Panc1 (cell line): ENCODE results near the gene WARS2. TPM values are rescaled to one million over a fixed set of nuclear protein-coding genes. Genes with fewer than 3 reads are reported as not detected.

Experiments
- ATAC-seq: fragments of 200-7000 bp; cut with Tn5 transposase; 2 replicates; pipeline ENCODE4 v1.9.1; 2020; ENCODE audit warnings: mild to moderate bottlenecking, moderate library complexity
- BruUV-seq: library from RNA; stranded (reverse); fragments of 400-500 nt; replicated peaks from 2 replicates; lab custom pipeline; 2021; lab: Mats Ljungman, UMichigan
- CTCF ChIA-PET: fragments of 300-600 bp; sonication (Branson Sonifier 250); formaldehyde crosslinking; loops from one replicate; lab custom pipeline; 2022; ENCODE audit warnings: antibody characterized with exemption; lab: Charles Lee
- POLR2A ChIA-PET: fragments of 300-600 bp; sonication (Branson Sonifier 250); formaldehyde crosslinking; loops from one replicate; lab custom pipeline; 2022; ENCODE audit warnings: antibody characterized with exemption; lab: Charles Lee
- DNase-seq: peaks from one replicate; pipeline ENCODE4 v3.0.0-alpha.2; 2010; ENCODE audit warnings: low read depth, low spot score
- H3K27ac ChIP-seq: 2 replicates; pipeline ENCODE4 v1.5.1; 2011; ENCODE audit warnings: mild to moderate bottlenecking, low read length, inconsistent platforms
- H3K27me3 ChIP-seq: fragments of 200-500 bp; sonication (Bioruptor generic); 2 replicates; pipeline ENCODE4 v1.6.0; 2014; ENCODE audit warnings: low read length, inconsistent platforms; ENCODE audit not compliant: control insufficient read depth, insufficient read depth
- H3K36me3 ChIP-seq: fragments of 200-500 bp; sonication (Bioruptor generic); 2 replicates; pipeline ENCODE4 v1.5.1; 2014; ENCODE audit warnings: inconsistent platforms, mild to moderate bottlenecking, low read length, moderate library complexity; ENCODE audit not compliant: control insufficient read depth, insufficient read depth
- H3K4me1 ChIP-seq: 2 replicates; pipeline ENCODE4 v1.5.1; 2011; ENCODE audit warnings: inconsistent platforms, mild to moderate bottlenecking, low read length, moderate library complexity; ENCODE audit not compliant: control insufficient read depth, insufficient read depth
- H3K4me3 ChIP-seq, 2 experiments: 2 replicates each; pipeline ENCODE4 v1.5.1; 2011 to 2012; ENCODE audit warnings: low read depth in 2 of 2, low read length in 2 of 2, mild to moderate bottlenecking in 2 of 2, inconsistent platforms in 1 of 2, moderate library complexity in 1 of 2
- H3K9me3 ChIP-seq: fragments of 200-500 bp; sonication (Bioruptor generic); 2 replicates; pipeline ENCODE4 v1.5.1; 2014; ENCODE audit warnings: low read depth, mild to moderate bottlenecking, inconsistent platforms, low read length, moderate library complexity; ENCODE audit not compliant: control insufficient read depth, insufficient read depth
- POLR2AphosphoS5 ChIP-seq: IDR thresholded peaks from 2 replicates; pipeline ENCODE4 v1.6.1; 2012; ENCODE audit warnings: mild to moderate bottlenecking, low read depth, low read length, moderate library complexity
- SIN3A ChIP-seq: IDR thresholded peaks from 2 replicates; pipeline ENCODE4 v1.6.1; 2012; ENCODE audit warnings: low read depth, mild to moderate bottlenecking, low read length, moderate library complexity, borderline replicate concordance; ENCODE audit not compliant: insufficient read depth
- TCF7L2 ChIP-seq: IDR thresholded peaks from 2 replicates; pipeline ENCODE4 v1.6.1; 2011; ENCODE audit warnings: mild to moderate bottlenecking, low read depth, low read length, inconsistent platforms
- in situ Hi-C: cut with HindIII; loops from 2 replicates; pipeline ENCODE4 v1.10.0; 2016; ENCODE audit warnings: low sequenced_read_pairs, low pct_unique_long_range_greater_than_20kb
- intact Hi-C: fragments of 100-400 bp; cut with micrococcal nuclease; formaldehyde crosslinking; loops from one replicate; pipeline ENCODE4 v1.10.0; 2022; ENCODE audit not compliant: unreplicated experiment
- total RNA-seq: library from RNA; stranded (reverse); gene quantifications from one replicate; pipeline ENCODE4 v1.2.1, GENCODE V29; 2021; ENCODE audit not compliant: unreplicated experiment
- TF ChIP-seq, protein P1 (sequence below): fragments of 450-650 bp; IDR thresholded peaks from 2 replicates; pipeline ENCODE4 v1.5.1; 2017; ENCODE audit warnings: mild to moderate bottlenecking
- TF ChIP-seq, protein P2 (sequence below), 2 experiments: IDR thresholded peaks; 2 replicates each; pipeline ENCODE4 v1.6.1; 2011 to 2012; ENCODE audit warnings: low read depth in 2 of 2, control low read depth in 1 of 2, low read length in 1 of 2, mild to moderate bottlenecking in 1 of 2, moderate library complexity in 1 of 2; ENCODE audit not compliant: insufficient read depth in 1 of 2

The WARS2 gene
- total RNA-seq, 1 experiment from 2014 or later: 6.6 TPM

DNA sequence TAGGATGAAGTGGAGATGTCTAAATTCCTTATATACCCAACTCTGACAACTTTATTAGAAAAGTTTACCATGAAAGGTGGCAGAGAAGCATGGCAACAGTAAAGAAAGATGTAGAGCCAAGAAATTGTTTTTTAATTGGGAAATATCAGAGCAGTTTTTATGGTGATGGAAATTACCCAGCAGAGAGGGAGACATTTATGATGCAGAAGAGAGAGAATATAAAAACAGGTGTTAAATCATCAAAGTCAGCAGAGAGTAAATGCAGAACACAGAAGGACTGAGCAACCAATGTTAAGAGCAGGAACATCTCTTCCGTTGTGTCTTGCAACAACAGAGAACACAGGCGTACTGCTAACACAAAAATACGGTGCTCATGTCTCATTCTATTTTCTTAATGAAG lies 28.2 kb downstream of the WARS2 start:
- no peaks in the 10 kb centered on the region for H3K27me3 ChIP-seq
- H3K27ac ChIP-seq: no peak overlapping the region
- no peaks in the 10 kb centered on the region for H3K9me3 ChIP-seq
- ATAC-seq (no peak), DNase-seq (no peak)
- no peaks in the 10 kb centered on the region for H3K36me3 ChIP-seq
- H3K4me3 ChIP-seq: no peak overlapping the region
- CTCF ChIA-PET: no interaction called here
- H3K4me1 ChIP-seq: no peaks in the 10 kb centered on the region
- no TSS peak for BruUV-seq
- TF ChIP-seq TCF7L2 (no peak), POLR2AphosphoS5 (no peak), SIN3A (no peak)
- TF ChIP-seq, protein P1, sequence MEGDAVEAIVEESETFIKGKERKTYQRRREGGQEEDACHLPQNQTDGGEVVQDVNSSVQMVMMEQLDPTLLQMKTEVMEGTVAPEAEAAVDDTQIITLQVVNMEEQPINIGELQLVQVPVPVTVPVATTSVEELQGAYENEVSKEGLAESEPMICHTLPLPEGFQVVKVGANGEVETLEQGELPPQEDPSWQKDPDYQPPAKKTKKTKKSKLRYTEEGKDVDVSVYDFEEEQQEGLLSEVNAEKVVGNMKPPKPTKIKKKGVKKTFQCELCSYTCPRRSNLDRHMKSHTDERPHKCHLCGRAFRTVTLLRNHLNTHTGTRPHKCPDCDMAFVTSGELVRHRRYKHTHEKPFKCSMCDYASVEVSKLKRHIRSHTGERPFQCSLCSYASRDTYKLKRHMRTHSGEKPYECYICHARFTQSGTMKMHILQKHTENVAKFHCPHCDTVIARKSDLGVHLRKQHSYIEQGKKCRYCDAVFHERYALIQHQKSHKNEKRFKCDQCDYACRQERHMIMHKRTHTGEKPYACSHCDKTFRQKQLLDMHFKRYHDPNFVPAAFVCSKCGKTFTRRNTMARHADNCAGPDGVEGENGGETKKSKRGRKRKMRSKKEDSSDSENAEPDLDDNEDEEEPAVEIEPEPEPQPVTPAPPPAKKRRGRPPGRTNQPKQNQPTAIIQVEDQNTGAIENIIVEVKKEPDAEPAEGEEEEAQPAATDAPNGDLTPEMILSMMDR: no peak
- TF ChIP-seq, protein P2, sequence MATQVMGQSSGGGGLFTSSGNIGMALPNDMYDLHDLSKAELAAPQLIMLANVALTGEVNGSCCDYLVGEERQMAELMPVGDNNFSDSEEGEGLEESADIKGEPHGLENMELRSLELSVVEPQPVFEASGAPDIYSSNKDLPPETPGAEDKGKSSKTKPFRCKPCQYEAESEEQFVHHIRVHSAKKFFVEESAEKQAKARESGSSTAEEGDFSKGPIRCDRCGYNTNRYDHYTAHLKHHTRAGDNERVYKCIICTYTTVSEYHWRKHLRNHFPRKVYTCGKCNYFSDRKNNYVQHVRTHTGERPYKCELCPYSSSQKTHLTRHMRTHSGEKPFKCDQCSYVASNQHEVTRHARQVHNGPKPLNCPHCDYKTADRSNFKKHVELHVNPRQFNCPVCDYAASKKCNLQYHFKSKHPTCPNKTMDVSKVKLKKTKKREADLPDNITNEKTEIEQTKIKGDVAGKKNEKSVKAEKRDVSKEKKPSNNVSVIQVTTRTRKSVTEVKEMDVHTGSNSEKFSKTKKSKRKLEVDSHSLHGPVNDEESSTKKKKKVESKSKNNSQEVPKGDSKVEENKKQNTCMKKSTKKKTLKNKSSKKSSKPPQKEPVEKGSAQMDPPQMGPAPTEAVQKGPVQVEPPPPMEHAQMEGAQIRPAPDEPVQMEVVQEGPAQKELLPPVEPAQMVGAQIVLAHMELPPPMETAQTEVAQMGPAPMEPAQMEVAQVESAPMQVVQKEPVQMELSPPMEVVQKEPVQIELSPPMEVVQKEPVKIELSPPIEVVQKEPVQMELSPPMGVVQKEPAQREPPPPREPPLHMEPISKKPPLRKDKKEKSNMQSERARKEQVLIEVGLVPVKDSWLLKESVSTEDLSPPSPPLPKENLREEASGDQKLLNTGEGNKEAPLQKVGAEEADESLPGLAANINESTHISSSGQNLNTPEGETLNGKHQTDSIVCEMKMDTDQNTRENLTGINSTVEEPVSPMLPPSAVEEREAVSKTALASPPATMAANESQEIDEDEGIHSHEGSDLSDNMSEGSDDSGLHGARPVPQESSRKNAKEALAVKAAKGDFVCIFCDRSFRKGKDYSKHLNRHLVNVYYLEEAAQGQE (IDR thresholded peaks at IDR 0.05; ENCODE audit: insufficient read depth in 1 of 2, low read depth in 2 of 2, low read length in 1 of 2): no peak
- POLR2A ChIA-PET: no interaction called here
- intact Hi-C loops (no loop called here), in situ Hi-C loops (no loop called here)

DNA sequence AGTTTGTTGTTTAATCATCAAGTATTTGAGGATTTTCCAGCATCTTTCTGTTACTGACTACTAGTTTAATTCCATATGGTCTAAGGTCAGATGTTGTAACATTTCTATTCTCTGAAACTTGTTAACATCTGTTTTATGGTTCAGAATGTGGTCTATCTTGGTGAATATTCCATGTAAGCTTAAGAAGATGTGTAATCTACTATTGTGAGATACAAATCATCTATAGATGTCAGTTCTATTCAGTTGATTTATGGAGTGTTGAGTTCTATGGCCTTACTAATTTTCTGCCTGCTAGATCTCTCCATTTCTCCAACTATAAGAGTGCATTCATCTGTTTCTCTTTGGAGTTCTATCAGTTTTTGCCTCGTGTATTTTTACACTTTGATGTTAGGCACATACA lies 31.5 kb downstream of the WARS2 start:
- TF ChIP-seq POLR2AphosphoS5 (no peak), TCF7L2 (no peak), SIN3A (no peak)
- TF ChIP-seq, protein P2 (IDR thresholded peaks at IDR 0.05; ENCODE audit: insufficient read depth in 1 of 2, low read depth in 2 of 2, low read length in 1 of 2): no peak
- TF ChIP-seq, protein P1: no peak
- intact Hi-C loops (no loop called here), in situ Hi-C loops (no loop called here)
- ATAC-seq (no peak), DNase-seq (no peak)
- Histone ChIP-seq H3K27me3 (no peaks in the 10 kb centered on the region), H3K36me3 (no peaks in the 10 kb centered on the region), H3K4me3 (no peak overlapping the region), H3K4me1 (no peaks in the 10 kb centered on the region), H3K9me3 (no peaks in the 10 kb centered on the region), H3K27ac (no peak overlapping the region)
- no TSS peak for BruUV-seq
- ChIA-PET POLR2A (interaction anchor here (0.6 kb wide), 1 partner anchor 32 kb away, joined by 3 read pairs; the partner anchor contains the start of gene WARS2), CTCF (no interaction called here)
